Dermis microvascular lymphatic vessel endothelial cell (primary cell): ENCODE data around the gene FAM153A. TPM values are rescaled to one million over a fixed set of nuclear protein-coding genes. Genes with fewer than 3 reads are reported as not detected.
"Not testable (repeated sequence)": the region's sequence is repeated elsewhere in the genome, so short reads cannot be mapped to it uniquely, and the experiment has no call there.

Experiments used
- DNase-seq, 2 donors: peaks; one replicate each; pipeline versions ENCODE4 v3.0.0 to v3.0.0-alpha.2; 2010; ENCODE audit warnings: low read depth in 2 of 2
- total RNA-seq: library from RNA; depleted of rRNA; stranded (reverse); fragments of >200 nt; gene quantifications from 2 replicates; pipeline ENCODE4 v1.2.1, GENCODE V29; 2014

The FAM153A gene
- not detected in 2 replicates for total RNA-seq

DNA sequence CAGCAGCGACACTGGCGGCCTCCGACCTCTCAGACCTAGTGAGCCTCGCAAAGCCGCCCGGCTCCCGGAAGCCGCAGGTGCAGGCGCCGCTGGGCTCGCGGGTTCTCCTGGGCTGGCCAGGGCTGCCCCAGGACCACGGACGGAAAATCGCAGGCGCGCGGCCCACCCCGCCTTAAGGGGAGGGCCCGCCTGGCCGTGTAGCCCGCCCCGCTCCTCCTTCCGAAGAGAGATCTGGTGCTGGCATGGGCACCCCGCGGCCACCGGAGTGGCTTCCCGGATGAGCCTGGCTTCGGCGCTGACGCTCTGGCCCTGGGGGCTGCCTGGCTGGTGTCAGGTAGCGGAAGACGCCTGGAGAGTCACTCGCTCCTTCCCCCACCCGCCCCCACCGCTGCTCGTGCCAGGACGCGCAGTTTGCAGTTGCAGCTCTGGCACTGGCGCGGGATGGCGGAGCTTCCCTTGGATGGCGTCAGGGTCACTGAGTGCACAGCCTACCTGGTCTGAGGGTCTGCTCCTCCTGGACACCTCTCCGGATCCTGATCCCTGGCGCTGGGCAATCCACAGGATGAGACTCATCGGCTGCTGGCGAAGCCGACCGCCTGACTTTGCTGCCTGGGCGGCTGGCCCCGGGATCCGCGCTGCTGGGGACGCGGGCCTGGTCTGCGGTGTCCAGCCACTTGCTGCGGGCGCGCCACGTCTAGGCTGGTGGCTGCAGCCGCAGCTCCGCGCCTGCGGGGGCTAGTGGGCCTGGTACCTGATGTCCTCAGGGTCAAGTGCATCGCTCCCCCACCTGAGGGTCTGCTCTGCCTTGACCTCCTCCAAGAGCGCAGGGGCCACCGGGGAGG lies at the start of gene FAM153A:
Gene FAM153A, minus strand, starts transcription at position 108 of the 842 bp plus-strand sequence.
- DNase-seq, result not testable (repeated sequence)

DNA sequence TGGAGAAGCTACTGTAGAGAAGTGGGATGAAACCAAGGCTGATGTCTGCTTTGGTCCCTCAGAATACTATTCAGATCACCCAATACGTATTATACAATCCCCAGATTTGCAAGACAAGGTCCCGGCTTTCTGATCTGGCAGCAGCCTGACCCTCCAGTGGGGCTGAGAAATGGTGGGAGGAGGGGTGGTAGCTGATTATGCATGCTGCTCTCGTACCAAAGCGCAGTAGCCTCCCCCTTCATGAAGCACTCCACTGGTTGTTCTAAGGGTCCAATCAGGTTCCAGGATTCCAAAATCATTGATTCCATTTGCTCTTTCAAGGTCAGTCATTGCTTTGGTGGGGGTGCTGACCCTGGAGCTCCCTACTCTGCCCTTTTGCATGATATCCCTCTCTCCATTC lies 49.6 kb upstream of the FAM153A start:
- not testable (repeated sequence) for DNase-seq

DNA sequence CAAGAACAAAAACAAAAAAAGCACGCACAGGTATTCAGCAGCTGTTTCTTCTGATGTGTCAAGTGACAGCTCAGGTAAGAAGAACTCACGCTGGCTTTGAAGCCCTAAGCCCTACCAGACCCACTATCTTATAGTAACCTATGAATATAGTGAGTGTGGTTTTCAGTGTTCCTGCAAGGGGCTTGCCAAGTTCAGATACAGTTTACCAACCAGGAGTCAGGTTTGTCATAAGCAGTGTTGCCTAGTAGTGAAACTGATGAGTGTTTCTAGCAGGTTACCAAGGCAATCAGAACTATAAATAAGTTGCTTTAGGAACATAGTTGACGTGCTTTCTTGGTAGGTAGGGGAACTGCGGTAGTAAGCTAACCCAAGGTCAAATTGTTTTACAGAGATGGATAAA lies 43.4 kb upstream of the FAM153A start:
- DNase-seq, result not testable (repeated sequence)

DNA sequence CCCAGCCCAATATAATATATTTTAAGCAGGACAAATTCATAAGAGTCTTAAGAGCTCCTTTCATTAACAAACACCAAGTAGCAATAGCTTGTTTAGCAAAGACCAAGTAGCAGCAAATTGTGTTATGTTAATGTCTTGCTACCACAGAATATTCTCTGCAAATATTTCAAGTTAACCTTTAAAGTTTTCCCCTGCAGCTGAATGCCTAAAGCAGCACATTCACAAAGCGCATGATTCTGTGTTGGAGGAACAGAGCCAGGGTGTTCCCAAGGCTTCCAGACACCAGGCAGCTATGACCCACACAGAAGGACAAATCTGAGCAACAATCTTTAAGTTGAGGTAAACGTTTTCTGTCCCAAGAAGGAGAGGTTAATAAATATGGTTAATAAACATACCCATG lies 42.1 kb upstream of the FAM153A start:
- DNase-seq, result not testable (repeated sequence)

DNA sequence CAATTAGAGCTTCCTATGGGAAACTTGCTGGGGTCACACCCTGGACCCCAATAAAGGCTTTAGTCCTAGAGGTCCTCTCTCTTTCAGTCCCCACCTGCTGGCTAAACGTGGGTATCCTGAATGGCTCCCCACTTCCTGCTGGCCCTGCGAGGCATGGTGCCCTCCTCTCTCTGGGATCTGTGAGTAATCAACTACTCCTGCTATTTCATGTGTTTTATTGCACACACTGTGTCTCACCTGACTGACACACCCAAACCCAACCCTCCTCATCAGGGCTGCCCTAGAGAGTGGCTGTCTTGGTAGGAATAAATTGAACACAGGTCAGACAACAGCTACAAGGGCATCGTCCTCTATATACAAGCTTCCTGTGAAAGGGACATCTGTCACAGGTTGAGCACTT lies 39.8 kb upstream of the FAM153A start:
- not testable (repeated sequence) for DNase-seq

DNA sequence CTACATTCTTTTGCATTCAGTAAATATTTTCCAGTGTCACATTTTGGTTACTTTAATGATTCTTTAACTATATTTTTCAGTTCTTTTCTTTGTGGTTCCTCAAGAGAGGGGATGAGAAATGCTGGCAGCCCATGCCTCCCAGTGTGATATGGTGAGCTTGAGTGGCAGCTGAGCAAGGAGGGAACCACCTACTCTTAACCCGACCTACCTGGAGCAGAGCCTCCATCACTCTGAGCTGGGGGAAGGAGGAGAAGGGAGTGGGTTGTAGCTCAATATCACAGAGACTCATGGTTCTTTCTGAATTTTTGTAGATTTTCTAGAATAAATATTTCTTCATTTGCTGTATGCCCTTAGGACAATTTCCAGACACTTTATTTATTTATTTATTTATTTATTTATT lies 37.0 kb upstream of the FAM153A start:
- not testable (repeated sequence) for DNase-seq

DNA sequence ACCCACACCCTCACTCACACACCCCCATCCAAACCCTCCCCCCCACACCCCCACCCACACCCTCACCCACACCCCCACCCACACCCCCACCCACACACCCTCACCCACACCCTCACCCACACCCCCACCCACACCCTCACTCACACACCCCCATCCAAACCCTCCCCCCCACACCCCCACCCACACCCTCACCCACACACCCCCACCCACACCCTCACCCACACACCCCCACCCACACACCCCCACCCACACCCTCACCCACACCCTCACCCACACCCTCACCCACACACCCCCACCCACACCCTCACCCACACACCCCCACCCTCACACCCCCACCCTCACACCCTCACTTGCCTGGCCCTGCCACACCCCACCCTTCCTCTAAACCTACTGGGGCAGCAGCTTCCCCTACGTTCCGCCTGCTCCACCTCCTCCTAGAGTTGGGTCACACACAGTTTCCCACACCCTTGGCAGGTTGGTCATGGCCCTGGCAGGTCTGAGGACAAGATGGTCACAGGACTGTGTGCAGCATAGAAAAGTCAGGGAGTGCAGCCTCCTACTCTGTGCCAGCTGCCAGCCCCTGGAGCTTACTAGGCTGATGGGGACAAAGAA lies 30.2 kb upstream of the FAM153A start:
- DNase-seq, result not testable (repeated sequence)

DNA sequence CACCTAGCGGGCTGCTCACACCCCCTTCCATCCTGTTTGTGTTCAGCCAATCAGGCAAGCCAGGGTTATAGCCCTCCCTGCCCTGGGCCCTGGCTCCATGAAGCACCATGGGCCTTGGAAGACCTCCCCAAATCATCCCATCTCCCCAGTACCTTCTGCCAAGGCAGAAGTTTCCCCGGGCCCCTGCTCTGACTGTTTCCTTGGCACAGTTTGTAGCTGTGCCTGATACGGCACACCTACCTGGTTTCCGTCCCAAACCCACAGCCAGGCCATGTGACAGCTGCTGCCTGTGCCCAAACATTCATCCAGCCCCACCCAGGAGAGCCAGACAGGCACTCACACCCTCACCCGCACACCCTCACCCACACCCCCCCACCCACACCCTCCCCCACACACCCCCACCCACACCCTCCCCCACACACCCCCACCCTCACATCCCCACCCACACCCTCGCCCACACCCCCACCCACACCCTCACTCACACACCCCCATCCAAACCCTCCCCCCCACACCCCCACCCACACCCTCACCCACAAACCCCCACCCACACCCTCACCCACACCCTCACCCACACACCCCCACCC lies 29.6 kb upstream of the FAM153A start:
- DNase-seq, result not testable (repeated sequence)

DNA sequence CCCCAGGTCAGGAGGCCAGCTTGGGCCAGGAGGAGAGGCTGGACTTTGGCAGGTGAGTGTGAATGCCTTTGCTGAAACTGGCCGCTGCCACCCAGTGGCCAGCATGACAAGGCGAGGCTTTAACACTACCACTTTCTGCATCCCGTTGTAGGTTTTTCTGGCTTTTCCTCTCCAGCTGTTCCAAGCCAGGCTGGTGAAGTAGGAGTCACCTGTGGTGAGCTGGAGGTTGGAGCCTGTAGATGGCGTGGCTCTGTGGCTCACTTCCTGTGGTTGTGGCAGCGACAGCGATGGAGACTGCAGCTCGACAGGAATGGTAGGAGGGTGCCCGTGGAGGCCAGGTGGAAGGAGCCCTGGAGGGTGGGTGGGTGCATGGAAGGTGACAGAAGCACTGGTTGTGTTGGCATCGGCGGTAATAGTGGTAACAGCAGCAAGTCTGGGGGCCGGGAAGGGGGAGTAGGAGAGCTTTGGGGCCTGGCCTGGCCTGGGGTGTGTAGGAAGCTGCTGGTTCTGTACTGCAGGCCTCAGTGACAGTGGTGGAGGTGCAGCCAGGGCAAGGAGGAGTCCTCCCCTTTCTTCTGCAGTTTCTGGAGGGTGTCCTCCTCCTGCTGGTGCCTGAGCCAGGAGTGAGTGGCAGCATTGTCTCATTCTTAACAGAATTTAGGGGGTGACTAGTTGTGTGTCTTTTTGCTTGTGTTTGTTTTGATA lies 26.7 kb upstream of the FAM153A start:
- not testable (repeated sequence) for DNase-seq

DNA sequence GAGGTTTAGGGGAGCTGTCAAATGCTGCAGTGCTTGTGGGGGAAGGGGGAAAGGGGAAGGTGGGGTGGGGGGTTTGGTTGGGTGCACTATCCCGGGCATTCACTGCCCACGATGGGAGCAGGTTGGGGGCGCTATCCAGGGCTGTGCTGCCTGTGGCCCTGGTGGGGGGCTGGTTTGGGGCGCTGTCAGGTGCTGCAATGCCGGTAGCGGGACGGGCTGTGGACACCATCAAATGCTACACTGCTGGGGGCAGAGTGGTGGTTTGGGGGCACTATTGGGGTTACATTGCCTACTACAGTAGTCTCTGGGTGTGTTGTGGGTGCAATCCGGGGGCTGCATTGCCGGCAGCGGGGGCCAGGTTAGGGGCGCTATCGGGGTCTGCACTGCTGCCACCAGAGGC lies 25.7 kb upstream of the FAM153A start:
- not testable (repeated sequence) for DNase-seq

DNA sequence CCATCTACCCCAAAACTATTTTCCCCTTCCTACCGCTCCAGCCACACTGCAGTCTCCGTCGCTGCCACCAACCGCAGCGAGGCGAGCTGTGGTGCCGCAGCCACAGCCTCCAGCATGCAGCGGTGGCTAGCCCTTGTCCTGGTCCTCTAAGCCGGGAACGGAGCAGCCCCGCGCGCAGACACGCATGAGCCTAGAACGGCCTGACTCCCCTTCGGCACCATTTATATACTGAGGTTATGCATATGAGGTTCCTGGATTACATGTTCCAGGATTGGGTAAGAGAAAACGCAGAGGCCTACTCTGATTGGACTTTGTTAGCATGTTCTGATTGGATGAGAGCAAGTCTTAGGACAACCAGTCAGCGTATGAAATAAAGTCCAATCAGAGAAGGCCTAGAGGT lies 24.6 kb upstream of the FAM153A start:
- DNase-seq, result not testable (repeated sequence)

DNA sequence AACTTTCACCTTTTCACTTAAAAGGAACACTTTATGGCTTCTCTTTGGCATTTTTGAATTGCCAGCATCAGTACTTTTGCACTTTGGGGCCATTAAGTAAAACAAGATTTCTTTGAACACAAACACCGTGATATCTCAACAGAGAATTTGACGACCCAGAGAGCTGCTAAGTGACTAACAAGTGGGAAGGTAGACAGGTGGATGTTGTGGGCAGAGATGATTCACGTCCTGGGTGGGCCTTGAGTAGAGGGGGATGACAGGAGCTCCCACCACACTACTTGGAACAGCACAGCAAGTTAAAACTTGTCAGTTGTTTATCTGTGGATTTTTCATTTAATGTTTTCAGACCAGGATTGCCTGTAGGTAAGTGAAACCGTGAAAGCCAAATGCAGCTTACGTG lies 18.7 kb upstream of the FAM153A start:
- DNase-seq, result not testable (repeated sequence)

DNA sequence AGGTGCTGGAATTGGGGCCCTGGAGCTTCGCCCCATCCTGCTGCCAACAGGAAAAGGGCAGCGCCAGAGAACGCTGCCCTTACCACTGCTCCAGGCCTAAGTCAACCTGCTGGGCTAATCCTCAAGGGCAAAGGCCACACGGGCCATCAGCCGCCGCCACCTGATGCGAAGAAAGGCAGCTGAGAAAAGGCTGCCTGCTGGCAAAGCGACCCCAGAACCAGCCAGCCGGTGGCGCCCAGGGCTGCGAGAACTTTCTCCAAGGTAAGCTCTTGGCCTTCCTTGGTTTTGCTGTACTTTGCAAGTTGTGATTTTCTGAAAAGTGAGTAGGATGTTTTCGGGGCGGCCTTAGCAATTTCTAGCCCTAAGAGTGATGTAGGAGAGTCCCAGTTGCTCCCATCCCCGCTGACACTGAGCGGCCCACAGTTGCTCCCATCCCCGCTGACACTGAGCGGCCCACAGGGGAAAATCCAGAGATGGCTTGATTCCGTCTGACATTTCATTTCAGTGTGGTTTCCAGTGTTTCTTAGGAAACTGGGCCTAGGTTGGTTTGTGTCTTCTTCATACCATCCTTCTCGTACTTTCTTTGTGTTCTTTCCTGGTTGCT lies 15.6 kb upstream of the FAM153A start:
- not testable (repeated sequence) for DNase-seq

DNA sequence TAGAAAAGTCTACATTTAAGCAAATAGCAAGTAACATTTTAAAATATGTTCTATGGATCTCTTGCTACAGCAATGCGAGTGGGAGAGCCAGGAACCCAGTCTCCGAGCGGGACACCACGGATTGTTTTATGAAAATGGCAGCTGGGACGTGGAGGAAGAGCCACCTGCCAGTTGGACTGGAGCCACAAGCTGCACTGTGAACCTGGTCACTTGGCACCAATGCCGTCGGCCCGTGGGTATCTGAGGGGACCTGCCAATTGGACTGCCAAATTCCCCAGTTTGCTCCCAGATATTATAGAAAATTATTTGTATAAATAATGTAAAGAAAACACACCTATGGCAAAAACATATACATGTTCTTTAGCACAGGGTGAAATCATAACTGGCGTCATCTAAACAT lies 10.6 kb upstream of the FAM153A start:
- DNase-seq, result not testable (repeated sequence)

DNA sequence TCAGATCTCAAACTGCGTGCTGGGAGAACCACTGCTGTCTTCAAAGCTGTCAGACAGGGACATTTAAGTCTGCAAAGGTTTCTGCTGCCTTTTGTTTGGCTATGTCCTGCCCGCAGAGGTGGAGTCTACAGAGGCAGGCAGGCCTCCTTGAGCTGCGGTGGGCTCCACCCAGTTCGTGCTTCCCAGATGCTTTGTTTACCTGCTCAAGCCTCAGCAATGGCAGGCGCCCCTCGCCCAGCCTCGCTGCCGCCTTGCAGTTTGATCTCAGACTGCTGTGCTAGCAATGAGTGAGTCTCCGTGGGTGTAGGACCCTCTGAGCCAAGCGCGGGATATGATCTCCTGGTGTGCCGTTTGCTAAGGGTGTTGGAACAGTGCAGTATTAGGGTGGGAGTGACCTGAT lies 8.9 kb upstream of the FAM153A start:
- DNase-seq, result not testable (repeated sequence)

DNA sequence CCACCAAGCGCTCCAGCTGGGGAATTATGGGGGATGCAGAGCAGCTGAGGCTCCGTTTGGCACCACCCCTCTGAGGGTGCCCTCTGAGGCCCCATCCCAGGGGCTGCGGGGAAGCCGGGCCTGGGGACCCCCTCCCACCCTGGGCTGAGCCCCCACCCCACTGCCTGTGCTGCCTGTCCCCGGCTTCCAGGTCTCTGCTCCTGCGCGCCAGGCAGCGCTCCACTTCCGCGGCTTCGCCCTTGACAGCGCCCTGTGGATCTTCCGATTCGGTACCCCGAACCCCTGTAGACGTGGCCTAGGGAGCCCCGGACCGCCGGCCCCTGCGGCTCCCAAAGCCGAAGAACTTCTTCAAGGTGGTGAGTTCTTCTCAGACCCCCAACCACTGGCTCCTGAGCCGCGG lies 530 bp downstream of the FAM153A start:
- not testable (repeated sequence) for DNase-seq

DNA sequence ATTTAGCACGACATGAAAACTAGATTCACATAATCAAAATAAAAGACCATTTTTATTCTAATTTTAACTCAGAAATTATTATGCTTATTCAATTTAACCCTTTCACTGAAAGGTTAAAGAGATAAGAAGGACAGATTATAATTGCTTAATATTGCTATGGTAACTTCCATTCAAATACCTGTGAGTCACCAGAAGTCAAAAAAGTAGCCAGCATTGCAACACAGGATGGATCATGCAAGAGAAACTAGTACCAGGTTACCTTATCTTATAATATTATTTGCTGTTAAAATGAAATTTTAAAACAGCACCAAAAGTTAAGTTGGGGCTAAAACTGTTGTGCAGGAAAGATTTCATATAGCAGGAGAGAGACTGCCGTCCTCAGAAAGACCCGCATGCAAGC lies 11.5 kb downstream of the FAM153A start:
- not testable (repeated sequence) for DNase-seq

DNA sequence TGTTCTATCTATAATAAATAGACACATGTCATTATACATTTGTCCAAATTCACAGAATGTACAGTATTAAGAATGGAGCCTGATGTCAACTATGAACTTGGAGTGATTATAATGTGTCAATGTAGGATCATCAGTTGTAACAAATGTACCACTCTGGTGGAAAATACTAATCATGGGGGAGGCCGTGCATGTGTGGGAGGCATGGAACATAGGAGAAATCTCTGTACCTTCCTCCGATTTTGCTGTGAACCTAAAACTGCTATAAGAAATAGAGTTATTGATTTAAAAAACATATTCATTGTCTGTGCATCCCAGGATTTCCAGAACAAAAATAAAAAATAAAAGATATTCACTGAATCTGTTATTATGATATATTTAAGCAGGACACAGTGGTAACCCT lies 12.1 kb downstream of the FAM153A start:
- DNase-seq, result not testable (repeated sequence)

DNA sequence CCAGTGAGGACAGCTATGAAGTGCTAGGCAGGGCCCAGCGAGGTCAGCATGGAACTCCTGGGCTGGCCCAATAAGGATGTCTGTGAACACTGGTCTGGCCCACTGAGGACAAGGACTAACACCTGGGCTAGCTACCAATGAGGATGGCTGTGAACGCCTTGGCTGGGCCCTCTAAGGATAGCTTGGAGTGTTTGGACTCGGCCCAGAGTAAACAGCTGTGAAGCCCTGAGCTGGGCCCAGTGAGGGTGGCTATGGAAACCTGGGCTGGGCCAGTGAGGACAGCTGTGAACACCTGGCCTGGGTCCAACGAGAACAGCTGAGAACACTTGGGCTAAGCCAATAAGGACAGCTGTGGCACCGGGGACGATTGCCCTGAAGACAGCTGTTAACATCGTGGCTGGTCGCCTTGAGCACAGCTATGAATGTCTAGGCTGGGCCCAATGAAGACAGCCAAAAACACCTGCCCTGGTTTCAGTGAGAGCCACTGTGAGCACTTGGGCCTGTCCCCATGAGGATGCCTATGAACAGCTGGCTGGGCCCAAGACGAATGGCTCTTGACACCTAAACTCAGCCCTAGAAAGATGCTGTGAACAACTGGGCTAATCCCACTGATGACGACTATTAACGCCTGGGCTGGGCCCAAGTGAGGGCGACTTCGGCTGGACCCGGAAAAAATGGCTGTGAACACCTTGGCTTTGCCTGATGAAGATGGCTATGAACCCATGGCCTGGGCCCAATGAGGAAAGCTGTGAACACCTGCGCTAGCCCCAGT lies 18.8 kb downstream of the FAM153A start:
- DNase-seq, result not testable (repeated sequence)

DNA sequence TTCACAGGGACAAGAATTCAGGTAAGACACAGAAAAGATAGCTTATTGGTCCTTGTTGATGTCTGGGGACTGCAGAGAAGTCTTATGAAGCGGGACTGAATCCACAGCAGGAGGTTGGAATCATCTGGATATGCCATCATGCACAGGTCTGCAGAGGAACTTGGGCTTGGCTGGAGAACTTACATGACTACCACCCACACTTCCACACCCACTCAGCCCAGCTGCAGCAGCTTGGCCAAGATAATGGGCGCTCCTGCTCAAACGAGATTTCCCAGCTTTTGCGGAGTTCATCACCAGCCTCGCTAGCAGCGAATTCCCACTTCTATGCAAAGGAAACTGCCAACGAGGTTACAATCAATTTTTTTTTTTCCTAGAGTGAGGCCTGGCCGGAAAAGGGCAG lies 21.7 kb downstream of the FAM153A start:
- DNase-seq, result not testable (repeated sequence)

DNA sequence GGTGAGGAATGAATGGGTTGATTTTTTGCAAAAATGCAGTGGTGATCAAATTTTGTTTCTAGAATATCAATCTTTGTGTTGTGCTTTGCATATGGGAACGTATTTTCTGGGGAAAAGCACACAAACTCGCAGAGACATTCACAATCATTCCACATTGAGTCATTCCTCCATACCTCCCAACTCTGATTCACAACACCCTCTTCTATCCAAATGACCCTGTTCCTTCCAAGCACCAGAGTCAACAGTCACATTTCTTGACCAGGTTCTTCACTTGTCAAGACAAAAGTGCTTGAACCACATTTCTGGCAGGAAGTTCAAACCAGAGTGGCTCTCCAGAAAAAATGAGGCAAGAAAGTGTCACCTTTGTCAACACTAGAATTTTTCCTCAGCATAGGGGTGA lies 35.3 kb downstream of the FAM153A start:
- not testable (repeated sequence) for DNase-seq
